Measurements from ENCODE around the gene BACH2.

- TF ChIP-seq, protein P1, sequence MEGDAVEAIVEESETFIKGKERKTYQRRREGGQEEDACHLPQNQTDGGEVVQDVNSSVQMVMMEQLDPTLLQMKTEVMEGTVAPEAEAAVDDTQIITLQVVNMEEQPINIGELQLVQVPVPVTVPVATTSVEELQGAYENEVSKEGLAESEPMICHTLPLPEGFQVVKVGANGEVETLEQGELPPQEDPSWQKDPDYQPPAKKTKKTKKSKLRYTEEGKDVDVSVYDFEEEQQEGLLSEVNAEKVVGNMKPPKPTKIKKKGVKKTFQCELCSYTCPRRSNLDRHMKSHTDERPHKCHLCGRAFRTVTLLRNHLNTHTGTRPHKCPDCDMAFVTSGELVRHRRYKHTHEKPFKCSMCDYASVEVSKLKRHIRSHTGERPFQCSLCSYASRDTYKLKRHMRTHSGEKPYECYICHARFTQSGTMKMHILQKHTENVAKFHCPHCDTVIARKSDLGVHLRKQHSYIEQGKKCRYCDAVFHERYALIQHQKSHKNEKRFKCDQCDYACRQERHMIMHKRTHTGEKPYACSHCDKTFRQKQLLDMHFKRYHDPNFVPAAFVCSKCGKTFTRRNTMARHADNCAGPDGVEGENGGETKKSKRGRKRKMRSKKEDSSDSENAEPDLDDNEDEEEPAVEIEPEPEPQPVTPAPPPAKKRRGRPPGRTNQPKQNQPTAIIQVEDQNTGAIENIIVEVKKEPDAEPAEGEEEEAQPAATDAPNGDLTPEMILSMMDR (IDR thresholded peaks at IDR 0.05; ENCODE audit: insufficient read depth, low read length): no peak
- no peak for TF ChIP-seq REST (IDR thresholded peaks at IDR 0.05; ENCODE audit: insufficient replicate concordance, low read depth)
Measured at GRCh38 chr6:90343576-90343975, 46.9 kb upstream of the BACH2 start.
